NCI-H2196 (cell line): ENCODE results near the gene SKP2.
"Not testable (repeated sequence)": the region's sequence is repeated elsewhere in the genome, so short reads cannot be mapped to it uniquely, and the experiment has no call there.

ENCODE experiments used
- DNase-seq: peaks from one replicate; lab custom pipeline; 2025; ENCODE audit not compliant: unreplicated experiment; lab: John Stamatoyannopoulos, UW

SKP2 gene

GRCh38 chr5:36198281-36198680, 46.4 kb downstream of the SKP2 start:
- DNase-seq = no peak

- not testable (repeated sequence) for DNase-seq
Measured at GRCh38 chr5:36198783-36199182, 46.9 kb downstream of the SKP2 start.

GRCh38 chr5:36199620-36200019, 47.7 kb downstream of the SKP2 start:
- DNase-seq = no peak

- no peak for DNase-seq
Measured at GRCh38 chr5:36200513-36200912, 48.6 kb downstream of the SKP2 start.

- no peak for DNase-seq
Measured at GRCh38 chr5:36202521-36202961, 50.6 kb downstream of the SKP2 start.

GRCh38 chr5:36205329-36205728, 53.4 kb downstream of the SKP2 start:
- no peak for DNase-seq

- no peak for DNase-seq
Measured at GRCh38 chr5:36206913-36207312, 55.0 kb downstream of the SKP2 start.

- DNase-seq = no peak
Measured at GRCh38 chr5:36208786-36209185, 56.9 kb downstream of the SKP2 start.

- no peak for DNase-seq
Measured at GRCh38 chr5:36209664-36210063, 57.8 kb downstream of the SKP2 start.

- no peak for DNase-seq
Measured at GRCh38 chr5:36214436-36214835, 62.5 kb downstream of the SKP2 start.

GRCh38 chr5:36215910-36216309, 64.0 kb downstream of the SKP2 start:
- DNase-seq = no peak

- no peak for DNase-seq
Measured at GRCh38 chr5:36217567-36217966, 65.7 kb downstream of the SKP2 start.

- no peak for DNase-seq
Measured at GRCh38 chr5:36217988-36218387, 66.1 kb downstream of the SKP2 start.

GRCh38 chr5:36222620-36223019, 70.7 kb downstream of the SKP2 start:
- DNase-seq = no peak

- DNase-seq = no peak
Measured at GRCh38 chr5:36227046-36227445, 75.1 kb downstream of the SKP2 start.

GRCh38 chr5:36228505-36228904, 76.6 kb downstream of the SKP2 start:
- no peak for DNase-seq

- DNase-seq = no peak
Measured at GRCh38 chr5:36230151-36230790, 78.4 kb downstream of the SKP2 start.

GRCh38 chr5:36232533-36232932, 80.6 kb downstream of the SKP2 start:
- DNase-seq = no peak
